GF-D8 (cell line): ENCODE results near the gene CABP1.

Experiments used
- DNase-seq: peaks from one replicate; lab custom pipeline; 2025; lab: John Stamatoyannopoulos, UW

CABP1 gene

GRCh38 chr12:120631097-120631496 lies 9.3 kb upstream of the CABP1 start:
- no peak for DNase-seq

DNA sequence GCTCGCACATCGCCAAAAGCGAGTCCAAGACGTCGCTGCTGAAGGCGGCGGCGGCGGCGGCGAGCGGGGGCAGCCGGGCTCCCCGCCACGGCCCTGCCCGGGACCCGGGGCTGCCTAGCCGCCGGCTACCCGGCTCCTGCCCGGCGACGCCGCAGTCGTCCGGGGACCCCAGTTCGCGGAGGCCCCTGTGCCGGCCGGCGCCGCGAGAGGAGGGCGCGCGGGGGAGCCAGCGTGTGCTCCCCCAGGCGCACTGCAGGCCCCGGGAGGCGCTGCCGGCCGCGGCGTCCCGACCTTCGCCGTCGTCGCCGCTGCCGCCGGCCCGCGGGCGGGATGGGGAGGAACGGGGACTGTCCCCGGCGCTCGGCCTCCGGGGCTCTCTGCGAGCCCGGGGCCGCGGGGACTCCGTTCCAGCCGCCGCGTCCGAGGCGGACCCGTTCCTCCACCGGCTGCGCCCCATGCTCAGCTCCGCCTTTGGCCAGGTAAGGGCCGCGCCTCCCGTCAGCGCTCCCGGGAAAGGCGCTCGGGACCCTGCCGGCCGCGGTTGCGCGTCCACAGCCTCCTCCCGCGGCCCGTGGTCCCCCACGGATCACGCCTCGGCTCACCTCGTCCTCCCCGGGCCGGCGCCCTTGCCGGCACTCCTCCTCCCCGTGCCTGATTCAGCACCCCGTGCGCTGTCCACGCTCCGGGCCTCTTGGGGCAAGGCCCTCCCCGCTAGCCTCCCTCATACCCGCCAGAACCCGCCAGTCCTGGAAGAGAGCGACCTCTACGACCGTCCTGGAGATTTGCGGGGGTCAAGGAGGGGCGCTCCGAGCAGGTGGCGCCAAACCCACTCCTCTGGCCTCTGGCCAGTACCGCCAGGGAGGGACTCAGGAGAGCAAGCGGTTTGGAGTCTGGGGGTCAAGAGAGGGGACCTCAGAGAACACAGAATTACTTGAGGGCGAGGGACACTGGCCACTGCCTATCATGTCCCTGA lies 721 bp downstream of the CABP1 start:
- DNase-seq = no peak

DNA sequence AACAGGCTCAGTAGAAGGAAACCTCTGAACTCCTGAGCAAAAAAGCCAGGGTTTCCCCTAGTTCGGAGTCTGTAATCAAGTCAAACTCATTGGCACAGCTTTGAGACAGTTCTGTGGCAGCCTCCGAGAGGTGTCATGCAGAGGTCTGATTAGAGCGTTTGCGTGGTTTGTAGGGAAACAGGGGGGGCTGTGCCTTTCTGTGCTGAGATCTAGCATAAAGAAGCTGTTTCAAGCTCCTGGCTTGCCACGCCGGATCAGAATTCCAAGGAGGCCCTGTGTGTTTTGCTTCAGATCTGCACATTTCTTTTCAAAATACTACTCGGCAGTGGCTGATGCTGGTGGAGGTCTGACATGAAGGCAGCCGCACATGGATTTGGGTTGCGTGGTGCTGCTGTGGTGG lies 1.7 kb downstream of the CABP1 start:
- no peak for DNase-seq

DNA sequence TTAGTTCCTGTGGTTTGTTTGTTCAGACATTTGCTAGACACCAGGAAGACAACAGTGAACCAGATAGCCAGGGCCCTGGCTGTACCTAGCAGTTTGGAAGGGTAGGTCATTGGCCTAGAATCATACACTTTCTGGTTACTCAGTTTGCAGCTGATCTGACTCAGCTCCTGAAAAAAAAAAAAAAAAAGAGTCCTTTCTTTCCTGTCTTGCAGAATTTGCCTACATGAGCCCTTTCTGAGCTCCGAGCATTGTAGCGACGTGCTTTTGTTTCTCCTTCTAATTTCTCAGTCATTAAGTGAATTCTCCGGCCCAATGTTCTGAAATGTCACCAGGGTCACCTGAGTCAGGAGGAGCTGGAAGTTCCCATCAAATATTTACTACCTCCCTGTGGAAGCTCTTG lies 2.4 kb downstream of the CABP1 start:
- DNase-seq = no peak

DNA sequence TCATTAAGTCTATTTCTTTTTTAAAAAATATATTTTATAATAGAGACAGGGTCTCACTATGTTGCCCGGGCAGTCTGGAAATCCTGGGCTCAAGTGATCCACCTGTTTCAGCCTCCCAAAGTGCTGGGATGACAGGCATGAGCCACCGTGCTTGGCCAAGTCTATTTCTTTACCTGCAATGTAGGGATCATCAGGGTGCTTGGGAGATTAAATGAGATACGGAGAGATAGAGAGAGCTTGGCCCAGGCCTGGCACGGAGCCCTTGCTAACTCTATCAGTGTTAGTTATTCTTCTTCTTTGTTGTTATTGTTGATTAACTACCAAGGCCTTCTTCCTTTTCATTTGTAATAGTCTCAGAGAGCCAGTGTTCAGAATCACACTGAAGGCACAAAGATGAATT lies 3.1 kb downstream of the CABP1 start:
- no peak for DNase-seq

GRCh38 chr12:120646044-120646443 lies 5.6 kb downstream of the CABP1 start:
- DNase-seq = no peak

- DNase-seq = no peak
Observed at GRCh38 chr12:120647375-120647755, 6.9 kb downstream of the CABP1 start.

DNA sequence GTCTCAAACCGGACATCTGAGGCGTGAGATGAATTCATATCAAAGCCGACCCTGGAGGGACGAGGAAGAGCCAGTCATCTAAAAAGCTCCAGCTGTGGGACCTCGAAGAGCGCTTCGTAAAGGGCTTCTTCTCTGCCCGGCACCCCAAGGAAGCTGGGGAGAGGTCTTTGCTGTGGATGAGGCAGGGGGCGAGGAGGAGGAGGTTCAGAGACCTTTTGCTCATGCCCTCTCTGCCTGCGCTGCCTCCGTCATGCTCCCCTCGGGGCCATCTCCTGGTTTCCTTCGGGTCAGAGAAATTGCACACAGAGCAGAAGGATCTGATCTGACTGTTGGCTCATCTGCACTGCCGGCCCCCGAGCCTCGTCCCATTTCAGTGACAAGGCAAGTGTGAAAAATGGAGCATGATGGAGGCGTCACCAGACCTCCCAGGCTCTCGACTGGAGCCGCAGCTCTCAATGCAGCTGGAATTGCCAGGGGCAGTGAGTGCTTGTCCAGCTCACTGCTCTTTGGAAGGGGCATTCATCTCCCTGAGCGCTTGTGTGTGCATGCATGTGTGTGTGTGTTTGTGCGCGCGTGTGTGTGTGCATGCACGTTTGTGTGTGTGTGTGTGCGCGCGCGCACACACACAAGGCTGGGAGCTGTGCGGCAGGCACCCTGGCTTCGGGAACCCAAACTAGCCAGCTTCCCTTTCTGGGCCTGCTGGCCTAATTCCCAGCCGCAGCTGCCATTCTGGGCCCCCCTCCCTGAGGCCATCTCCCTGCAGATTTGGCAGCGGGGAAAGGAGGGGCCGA lies 9.2 kb downstream of the CABP1 start:
- no peak for DNase-seq

GRCh38 chr12:120650233-120650690 lies 9.8 kb downstream of the CABP1 start:
- DNase-seq = no peak

- DNase-seq = no peak
Observed at GRCh38 chr12:120651821-120652220, 11.4 kb downstream of the CABP1 start.

- no peak for DNase-seq
Observed at GRCh38 chr12:120652656-120653435, 12.4 kb downstream of the CABP1 start.

GRCh38 chr12:120653611-120654010 lies 13.2 kb downstream of the CABP1 start:
- no peak for DNase-seq

DNA sequence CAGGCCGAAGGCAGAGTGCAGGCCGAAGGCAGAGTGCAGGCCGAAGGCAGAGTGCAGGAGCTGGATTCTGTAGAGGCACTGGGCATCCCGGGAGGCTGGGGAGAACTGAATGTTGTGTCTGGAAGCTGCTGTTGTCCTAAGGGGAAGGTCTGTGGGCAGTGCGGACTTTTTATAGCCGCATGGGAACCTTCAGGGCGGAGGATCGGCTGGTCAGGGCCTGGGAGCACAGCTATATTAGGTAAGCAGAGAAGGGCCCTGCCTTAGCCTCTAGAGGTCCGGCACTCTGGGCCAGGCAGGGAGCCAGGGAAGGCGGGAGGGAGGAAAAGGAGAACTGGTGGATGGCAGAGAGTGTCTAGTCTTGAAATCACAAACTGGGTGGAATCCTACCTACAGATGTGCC lies 14.2 kb downstream of the CABP1 start:
- no peak for DNase-seq

GRCh38 chr12:120656008-120656407 lies 15.6 kb downstream of the CABP1 start:
- no peak for DNase-seq

GRCh38 chr12:120658286-120659150 lies 18.1 kb downstream of the CABP1 start:
- no peak for DNase-seq

DNA sequence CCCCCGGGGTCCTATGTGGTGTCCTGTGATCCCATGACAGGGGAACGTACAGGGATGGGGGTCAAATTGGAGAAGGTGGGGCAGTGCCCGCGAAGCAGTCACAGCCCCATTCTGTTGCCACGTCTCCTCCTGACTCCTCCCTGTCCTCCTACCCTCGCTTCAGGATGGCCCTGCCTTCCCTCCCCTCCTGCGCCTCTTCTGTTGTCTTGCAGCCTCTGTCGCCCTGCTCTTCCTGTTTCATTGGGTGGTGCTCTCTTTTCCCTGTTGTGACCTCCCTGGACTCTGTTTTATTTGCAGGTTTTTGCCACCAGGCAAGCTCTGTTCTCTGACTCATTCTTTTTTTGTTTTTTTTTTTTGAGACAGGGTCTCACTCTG lies 18.7 kb downstream of the CABP1 start:
- DNase-seq = no peak

GRCh38 chr12:120661432-120661831 lies 21.0 kb downstream of the CABP1 start:
- DNase-seq = no peak

- peak; percentile 33 for DNase-seq
Observed at GRCh38 chr12:120662879-120663278, 22.5 kb downstream of the CABP1 start.

DNA sequence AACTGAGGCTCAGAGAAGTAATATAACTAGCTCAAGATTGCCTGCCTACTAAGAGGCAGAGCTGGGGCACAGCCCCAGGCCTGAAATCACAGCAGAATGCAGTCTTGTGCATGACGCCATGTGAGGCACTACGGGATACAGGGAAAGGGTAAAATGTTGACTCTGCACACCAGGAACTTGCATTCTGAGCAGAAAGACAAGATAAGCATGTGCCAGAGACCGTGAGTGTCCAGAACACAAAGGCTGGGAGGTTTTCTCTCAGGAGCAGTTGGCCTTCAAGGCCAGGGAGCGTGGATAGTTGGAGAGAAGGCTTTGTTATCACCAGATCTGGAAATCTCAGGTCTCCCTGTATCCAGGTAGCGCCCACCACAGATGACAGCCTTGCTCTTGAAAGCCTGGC lies 23.3 kb downstream of the CABP1 start:
- DNase-seq = no peak

DNA sequence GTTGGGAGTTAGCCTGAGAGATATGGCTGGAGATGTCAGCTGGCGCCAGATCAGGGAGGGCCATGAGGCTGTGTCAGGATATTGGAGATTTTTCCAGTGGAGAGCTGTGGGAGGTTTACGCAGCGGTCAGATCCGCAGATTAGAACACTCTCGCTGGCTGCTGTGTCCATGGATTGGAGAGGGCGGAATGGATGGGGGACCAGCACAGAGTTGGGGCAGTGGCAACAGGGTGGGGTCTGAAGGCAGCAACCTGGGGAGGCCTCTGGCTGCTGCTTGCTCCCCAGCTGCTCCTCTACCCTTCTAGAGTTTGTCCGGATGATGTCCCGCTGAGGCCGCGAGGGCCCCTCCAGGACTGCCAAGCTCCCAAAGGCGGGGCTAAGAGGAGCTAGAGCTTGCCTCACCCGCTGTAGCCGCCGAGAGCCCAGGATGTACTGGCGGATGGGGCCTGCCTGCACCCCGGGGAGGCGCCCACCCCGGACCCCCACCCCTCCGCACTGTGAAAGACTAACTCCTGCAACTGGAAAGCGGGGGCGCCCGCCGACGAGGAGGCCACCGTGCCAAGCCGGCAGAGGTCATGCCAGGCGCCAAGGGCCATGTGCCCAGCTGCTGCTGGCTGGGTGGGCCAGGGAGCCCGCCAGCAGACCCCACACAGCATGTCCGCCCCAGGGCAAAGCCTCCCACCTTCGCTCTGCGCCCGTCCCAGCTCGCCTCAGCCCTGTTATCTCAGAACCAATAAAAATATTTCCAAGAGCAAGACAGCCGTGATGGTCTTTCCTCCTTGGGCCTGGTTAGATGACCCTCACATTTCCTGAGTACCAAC lies 26.4 kb downstream of the CABP1 start:
- no peak for DNase-seq
